ENCODE data around the gene SIRPG. TPM values are rescaled to one million over a fixed set of nuclear protein-coding genes. Genes with fewer than 3 reads are reported as not detected.

SIRPG gene
- polyA plus RNA-seq, 1 of the 3 experiments (the other 2 are of a cell fraction): not detected

- 49% methylated on average over 2 of the region's 2 CpGs for WGBS (ENCODE audit: low lambda C conversion rate)
- Histone ChIP-seq H3K9ac (no peak overlapping the region), H3K79me2 (ENCODE audit: insufficient read depth) (no peaks in the 10 kb centered on the region), H3K27ac (ENCODE audit: low read depth in 2 of 2, low read length in 1 of 2) (no peak overlapping the region), H3K4me1 (ENCODE audit: control insufficient read depth in 1 of 2, insufficient read depth in 2 of 2, low read depth in 1 of 2, low read length in 1 of 2) (no peaks in the 10 kb centered on the region; a peak in 1 of 4 replicates), H3K4me3 (ENCODE audit: low read depth in 2 of 2, low read length in 1 of 2) (no peak overlapping the region), H2AFZ (ENCODE audit: low read depth) (no peak overlapping the region), H3K27me3 (ENCODE audit: insufficient read depth) (no peaks in the 10 kb centered on the region), H3K4me2 (no peak overlapping the region), H4K20me1 (ENCODE audit: insufficient read depth) (no peaks in the 10 kb centered on the region), H3K36me3 (replicated peaks in 1 of 2; ENCODE audit: control insufficient read depth in 1 of 2, insufficient read depth in 2 of 2, low read length in 1 of 2) (no peaks in the 10 kb centered on the region), H3F3A (replicated peaks; ENCODE audit: insufficient read depth) (no peaks in the 10 kb centered on the region), H3K9me3 (no peaks in the 10 kb centered on the region), H3K9me2 (no peaks in the 10 kb centered on the region)
- DNase-seq: no peak
- CTCF ChIA-PET: no interaction called here
- TF ChIP-seq TEAD4 (IDR thresholded peaks at IDR 0.05; ENCODE audit: borderline replicate concordance, insufficient read depth) (no peak), ZBTB33 (IDR thresholded peaks at IDR 0.05; ENCODE audit: borderline replicate concordance, low read depth) (no peak), POLR2AphosphoS5 (IDR thresholded peaks at IDR 0.05; ENCODE audit: low read depth, low read length) (no peak), SIN3A (IDR thresholded peaks at IDR 0.05; ENCODE audit: borderline replicate concordance, low read depth, low read length) (no peak), USF1 (IDR thresholded peaks at IDR 0.05; ENCODE audit: borderline replicate concordance, low read depth) (no peak), FOXJ3 (CRISPR knock-in tag; IDR thresholded peaks at IDR 0.05) (no peak), JUND (IDR thresholded peaks at IDR 0.05) (no peak), REST (IDR thresholded peaks at IDR 0.05; ENCODE audit: low read depth, low read length) (no peak), GATA2 (CRISPR knock-in tag; IDR thresholded peaks at IDR 0.05) (no peak), GABPA (IDR thresholded peaks at IDR 0.05; ENCODE audit: low read depth) (no peak), YY1 (IDR thresholded peaks at IDR 0.05; ENCODE audit: low read depth) (no peak), USF2 (IDR thresholded peaks at IDR 0.05; ENCODE audit: borderline replicate concordance, low read depth, low read length) (no peak), ELF1 (IDR thresholded peaks at IDR 0.05) (no peak), IRF3 (IDR thresholded peaks at IDR 0.05; ENCODE audit: low read depth, low read length) (no peak), NFIC (IDR thresholded peaks at IDR 0.05; ENCODE audit: borderline replicate concordance) (no peak), EP300 (IDR thresholded peaks at IDR 0.05; ENCODE audit: borderline replicate concordance in 1 of 2, low read depth in 1 of 2, low read length in 1 of 2) (no peak), TCF12 (IDR thresholded peaks at IDR 0.05) (no peak), SMC3 (IDR thresholded peaks at IDR 0.05; ENCODE audit: low read depth, low read length) (no peak)
- POLR2A ChIA-PET: no interaction called here
Observed at GRCh38 chr20:1663917-1664316, 6.3 kb upstream of the SIRPG start.
